ENCODE measurements around the gene AIRE. TPM values are rescaled to one million over a fixed set of nuclear protein-coding genes. Genes with fewer than 3 reads are reported as not detected.

AIRE gene
- polyA plus RNA-seq, 1 donor from 2014 or later = not detected

DNA sequence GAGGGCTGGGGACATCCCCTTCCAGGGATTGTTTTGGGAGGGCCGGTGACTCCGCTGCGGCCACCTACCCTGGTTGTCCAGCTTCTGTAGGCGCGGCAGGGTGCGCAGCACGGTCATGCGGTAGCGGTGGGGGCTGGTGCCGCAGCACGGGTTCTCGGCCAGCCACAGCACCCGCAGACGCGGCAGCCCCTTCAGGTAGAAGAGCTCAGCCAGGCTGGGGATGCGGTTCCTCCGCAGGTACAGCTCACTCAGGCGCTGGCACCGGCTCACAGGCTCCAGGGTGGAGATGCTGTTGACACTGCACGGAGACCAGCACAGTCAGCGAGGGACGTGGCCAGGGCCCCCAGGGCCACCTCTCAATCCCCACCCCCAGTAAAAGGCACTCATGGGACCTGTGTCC, 47.3 kb downstream of the AIRE start:
- H3K36me3 ChIP-seq (ENCODE audit: insufficient read depth, low read length) = no peaks in the 10 kb centered on the region
- H3K27ac ChIP-seq (ENCODE audit: low read length) = no peak overlapping the region
- no peaks in the 10 kb centered on the region for H3F3A ChIP-seq (ENCODE audit: insufficient read depth, low read length, poor library complexity, severe bottlenecking)
- H3K4me3 ChIP-seq (ENCODE audit: low read length) = no peak overlapping the region
- H4K20me1 ChIP-seq (ENCODE audit: insufficient read depth) = no peaks in the 10 kb centered on the region
- H3K27me3 ChIP-seq (ENCODE audit: insufficient read depth, low read depth, low read length) = no peaks in the 10 kb centered on the region
- TF ChIP-seq RAD21 (conservative IDR thresholded peaks at IDR 0.05) (no peak), EP300 (conservative IDR thresholded peaks at IDR 0.05; ENCODE audit: poor library complexity, severe bottlenecking) (no peak), POLR2AphosphoS5 (IDR thresholded peaks at IDR 0.05) (no peak), MXI1 (conservative IDR thresholded peaks at IDR 0.05; ENCODE audit: poor library complexity, severe bottlenecking) (no peak), EZH2 (IDR thresholded peaks at IDR 0.05; ENCODE audit: borderline replicate concordance, insufficient read depth, low read length, poor library complexity, severe bottlenecking) (no peak), SMC3 (conservative IDR thresholded peaks at IDR 0.05; ENCODE audit: poor library complexity) (no peak), TAF1 (IDR thresholded peaks at IDR 0.05; ENCODE audit: low read depth) (no peak)
- TF ChIP-seq, protein P1, sequence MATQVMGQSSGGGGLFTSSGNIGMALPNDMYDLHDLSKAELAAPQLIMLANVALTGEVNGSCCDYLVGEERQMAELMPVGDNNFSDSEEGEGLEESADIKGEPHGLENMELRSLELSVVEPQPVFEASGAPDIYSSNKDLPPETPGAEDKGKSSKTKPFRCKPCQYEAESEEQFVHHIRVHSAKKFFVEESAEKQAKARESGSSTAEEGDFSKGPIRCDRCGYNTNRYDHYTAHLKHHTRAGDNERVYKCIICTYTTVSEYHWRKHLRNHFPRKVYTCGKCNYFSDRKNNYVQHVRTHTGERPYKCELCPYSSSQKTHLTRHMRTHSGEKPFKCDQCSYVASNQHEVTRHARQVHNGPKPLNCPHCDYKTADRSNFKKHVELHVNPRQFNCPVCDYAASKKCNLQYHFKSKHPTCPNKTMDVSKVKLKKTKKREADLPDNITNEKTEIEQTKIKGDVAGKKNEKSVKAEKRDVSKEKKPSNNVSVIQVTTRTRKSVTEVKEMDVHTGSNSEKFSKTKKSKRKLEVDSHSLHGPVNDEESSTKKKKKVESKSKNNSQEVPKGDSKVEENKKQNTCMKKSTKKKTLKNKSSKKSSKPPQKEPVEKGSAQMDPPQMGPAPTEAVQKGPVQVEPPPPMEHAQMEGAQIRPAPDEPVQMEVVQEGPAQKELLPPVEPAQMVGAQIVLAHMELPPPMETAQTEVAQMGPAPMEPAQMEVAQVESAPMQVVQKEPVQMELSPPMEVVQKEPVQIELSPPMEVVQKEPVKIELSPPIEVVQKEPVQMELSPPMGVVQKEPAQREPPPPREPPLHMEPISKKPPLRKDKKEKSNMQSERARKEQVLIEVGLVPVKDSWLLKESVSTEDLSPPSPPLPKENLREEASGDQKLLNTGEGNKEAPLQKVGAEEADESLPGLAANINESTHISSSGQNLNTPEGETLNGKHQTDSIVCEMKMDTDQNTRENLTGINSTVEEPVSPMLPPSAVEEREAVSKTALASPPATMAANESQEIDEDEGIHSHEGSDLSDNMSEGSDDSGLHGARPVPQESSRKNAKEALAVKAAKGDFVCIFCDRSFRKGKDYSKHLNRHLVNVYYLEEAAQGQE (IDR thresholded peaks at IDR 0.05; ENCODE audit: borderline replicate concordance) = no peak
- TF ChIP-seq, protein P2, sequence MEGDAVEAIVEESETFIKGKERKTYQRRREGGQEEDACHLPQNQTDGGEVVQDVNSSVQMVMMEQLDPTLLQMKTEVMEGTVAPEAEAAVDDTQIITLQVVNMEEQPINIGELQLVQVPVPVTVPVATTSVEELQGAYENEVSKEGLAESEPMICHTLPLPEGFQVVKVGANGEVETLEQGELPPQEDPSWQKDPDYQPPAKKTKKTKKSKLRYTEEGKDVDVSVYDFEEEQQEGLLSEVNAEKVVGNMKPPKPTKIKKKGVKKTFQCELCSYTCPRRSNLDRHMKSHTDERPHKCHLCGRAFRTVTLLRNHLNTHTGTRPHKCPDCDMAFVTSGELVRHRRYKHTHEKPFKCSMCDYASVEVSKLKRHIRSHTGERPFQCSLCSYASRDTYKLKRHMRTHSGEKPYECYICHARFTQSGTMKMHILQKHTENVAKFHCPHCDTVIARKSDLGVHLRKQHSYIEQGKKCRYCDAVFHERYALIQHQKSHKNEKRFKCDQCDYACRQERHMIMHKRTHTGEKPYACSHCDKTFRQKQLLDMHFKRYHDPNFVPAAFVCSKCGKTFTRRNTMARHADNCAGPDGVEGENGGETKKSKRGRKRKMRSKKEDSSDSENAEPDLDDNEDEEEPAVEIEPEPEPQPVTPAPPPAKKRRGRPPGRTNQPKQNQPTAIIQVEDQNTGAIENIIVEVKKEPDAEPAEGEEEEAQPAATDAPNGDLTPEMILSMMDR (IDR thresholded peaks at IDR 0.05; ENCODE audit: poor library complexity, severe bottlenecking) = no peak
- no peak overlapping the region for H3K9ac ChIP-seq (ENCODE audit: low read length)
- H3K79me2 ChIP-seq (replicated peaks; ENCODE audit: insufficient read depth, low read length) = no peaks in the 10 kb centered on the region
- H3K9me2 ChIP-seq (ENCODE audit: insufficient read depth, low read length) = no peaks in the 10 kb centered on the region
- no peak overlapping the region for H3K4me2 ChIP-seq (ENCODE audit: low read length)
- no peak overlapping the region for H2AFZ ChIP-seq (ENCODE audit: low read depth, low read length)
- no peaks in the 10 kb centered on the region for H3K9me3 ChIP-seq (ENCODE audit: low read length)

GRCh38 chr21:44333509-44334328, 48.0 kb downstream of the AIRE start:
- no peaks in the 10 kb centered on the region for H3K79me2 ChIP-seq (replicated peaks; ENCODE audit: insufficient read depth, low read length)
- no peaks in the 10 kb centered on the region for H3K9me3 ChIP-seq (ENCODE audit: low read length)
- no peaks in the 10 kb centered on the region for H3K27me3 ChIP-seq (ENCODE audit: insufficient read depth, low read depth, low read length)
- H3K4me3 ChIP-seq (ENCODE audit: low read length) = no peak overlapping the region
- H3F3A ChIP-seq (ENCODE audit: insufficient read depth, low read length, poor library complexity, severe bottlenecking) = no peaks in the 10 kb centered on the region
- no peak overlapping the region for H3K4me2 ChIP-seq (ENCODE audit: low read length)
- H4K20me1 ChIP-seq (ENCODE audit: insufficient read depth) = no peaks in the 10 kb centered on the region
- H3K27ac ChIP-seq (ENCODE audit: low read length) = no peak overlapping the region
- no peak overlapping the region for H3K9ac ChIP-seq (ENCODE audit: low read length)
- H3K36me3 ChIP-seq (ENCODE audit: insufficient read depth, low read length) = no peaks in the 10 kb centered on the region
- no peak overlapping the region for H2AFZ ChIP-seq (ENCODE audit: low read depth, low read length)
- no peaks in the 10 kb centered on the region for H3K9me2 ChIP-seq (ENCODE audit: insufficient read depth, low read length)
- TF ChIP-seq EP300 (conservative IDR thresholded peaks at IDR 0.05; ENCODE audit: poor library complexity, severe bottlenecking) (no peak), SMC3 (conservative IDR thresholded peaks at IDR 0.05; ENCODE audit: poor library complexity) (no peak), EZH2 (IDR thresholded peaks at IDR 0.05; ENCODE audit: borderline replicate concordance, insufficient read depth, low read length, poor library complexity, severe bottlenecking) (no peak), POLR2AphosphoS5 (IDR thresholded peaks at IDR 0.05) (no peak), TAF1 (IDR thresholded peaks at IDR 0.05; ENCODE audit: low read depth) (no peak), RAD21 (conservative IDR thresholded peaks at IDR 0.05) (no peak), MXI1 (conservative IDR thresholded peaks at IDR 0.05; ENCODE audit: poor library complexity, severe bottlenecking) (no peak)
- TF ChIP-seq, protein P2 (IDR thresholded peaks at IDR 0.05; ENCODE audit: poor library complexity, severe bottlenecking) = no peak
